ENCODE results near the gene GUCY1A2.
"Not testable (repeated sequence)": the region's sequence is repeated elsewhere in the genome, so short reads cannot be mapped to it uniquely, and the experiment has no call there.

GUCY1A2 gene

GRCh38 chr11:106943089-106943488, 75.2 kb downstream of the GUCY1A2 start:
- DNase-seq (ENCODE audit: low read depth): no peak

- no peak for DNase-seq (ENCODE audit: low read depth)
These were observed 79.1 kb downstream of the GUCY1A2 start for GRCh38 chr11:106939157-106939556.

- no peak for DNase-seq (ENCODE audit: low read depth)
These were observed 81.2 kb downstream of the GUCY1A2 start for GRCh38 chr11:106937111-106937510.

GRCh38 chr11:106925245-106925644, 93.0 kb downstream of the GUCY1A2 start:
- DNase-seq (ENCODE audit: low read depth): no peak

GRCh38 chr11:106920899-106921509, 97.3 kb downstream of the GUCY1A2 start:
- DNase-seq (ENCODE audit: low read depth): no peak

GRCh38 chr11:106917973-106918372, 100.3 kb downstream of the GUCY1A2 start:
- peak; percentile 12 for DNase-seq (ENCODE audit: low read depth)

- DNase-seq (ENCODE audit: low read depth): no peak
These were observed 103.9 kb downstream of the GUCY1A2 start for GRCh38 chr11:106914409-106914808.

- no peak for DNase-seq (ENCODE audit: low read depth)
These were observed 105.1 kb downstream of the GUCY1A2 start for GRCh38 chr11:106913141-106913540.

- no peak for DNase-seq (ENCODE audit: low read depth)
These were observed 113.5 kb downstream of the GUCY1A2 start for GRCh38 chr11:106904826-106905225.

- no peak for DNase-seq (ENCODE audit: low read depth)
These were observed 128.6 kb downstream of the GUCY1A2 start for GRCh38 chr11:106889718-106890117.

- no peak for DNase-seq (ENCODE audit: low read depth)
These were observed 129.9 kb downstream of the GUCY1A2 start for GRCh38 chr11:106888386-106888785.

GRCh38 chr11:106883693-106884092, 134.6 kb downstream of the GUCY1A2 start:
- DNase-seq (ENCODE audit: low read depth): not testable (repeated sequence)

GRCh38 chr11:106879832-106880546, 138.3 kb downstream of the GUCY1A2 start:
- DNase-seq (ENCODE audit: low read depth): no peak

- DNase-seq (ENCODE audit: low read depth): no peak
These were observed 139.2 kb downstream of the GUCY1A2 start for GRCh38 chr11:106879029-106879428.

GRCh38 chr11:106875013-106875412, 143.3 kb downstream of the GUCY1A2 start:
- DNase-seq (ENCODE audit: low read depth): no peak

- no peak for DNase-seq (ENCODE audit: low read depth)
These were observed 146.0 kb downstream of the GUCY1A2 start for GRCh38 chr11:106872246-106872645.

- no peak for DNase-seq (ENCODE audit: low read depth)
These were observed 160.1 kb downstream of the GUCY1A2 start for GRCh38 chr11:106858200-106858599.

- no peak for DNase-seq (ENCODE audit: low read depth)
These were observed 161.7 kb downstream of the GUCY1A2 start for GRCh38 chr11:106856566-106856965.

GRCh38 chr11:106854429-106854828, 163.8 kb downstream of the GUCY1A2 start:
- no peak for DNase-seq (ENCODE audit: low read depth)

GRCh38 chr11:106853850-106854401, 164.3 kb downstream of the GUCY1A2 start:
- DNase-seq (ENCODE audit: low read depth): no peak

- no peak for DNase-seq (ENCODE audit: low read depth)
These were observed 165.5 kb downstream of the GUCY1A2 start for GRCh38 chr11:106852779-106853178.

- no peak for DNase-seq (ENCODE audit: low read depth)
These were observed 169.8 kb downstream of the GUCY1A2 start for GRCh38 chr11:106848526-106848925.

GRCh38 chr11:106842134-106842533, 176.1 kb downstream of the GUCY1A2 start:
- DNase-seq (ENCODE audit: low read depth): no peak

- no peak for DNase-seq (ENCODE audit: low read depth)
These were observed 177.3 kb downstream of the GUCY1A2 start for GRCh38 chr11:106840947-106841346.

All from CMK (cell line).